NCI-H446 (cell line): Measurements from ENCODE around the gene NEDD9.

Source experiments
- DNase-seq, 2 experiments: peaks; one replicate each; lab custom pipeline; 2025; lab: John Stamatoyannopoulos, UW

The NEDD9 gene

DNA sequence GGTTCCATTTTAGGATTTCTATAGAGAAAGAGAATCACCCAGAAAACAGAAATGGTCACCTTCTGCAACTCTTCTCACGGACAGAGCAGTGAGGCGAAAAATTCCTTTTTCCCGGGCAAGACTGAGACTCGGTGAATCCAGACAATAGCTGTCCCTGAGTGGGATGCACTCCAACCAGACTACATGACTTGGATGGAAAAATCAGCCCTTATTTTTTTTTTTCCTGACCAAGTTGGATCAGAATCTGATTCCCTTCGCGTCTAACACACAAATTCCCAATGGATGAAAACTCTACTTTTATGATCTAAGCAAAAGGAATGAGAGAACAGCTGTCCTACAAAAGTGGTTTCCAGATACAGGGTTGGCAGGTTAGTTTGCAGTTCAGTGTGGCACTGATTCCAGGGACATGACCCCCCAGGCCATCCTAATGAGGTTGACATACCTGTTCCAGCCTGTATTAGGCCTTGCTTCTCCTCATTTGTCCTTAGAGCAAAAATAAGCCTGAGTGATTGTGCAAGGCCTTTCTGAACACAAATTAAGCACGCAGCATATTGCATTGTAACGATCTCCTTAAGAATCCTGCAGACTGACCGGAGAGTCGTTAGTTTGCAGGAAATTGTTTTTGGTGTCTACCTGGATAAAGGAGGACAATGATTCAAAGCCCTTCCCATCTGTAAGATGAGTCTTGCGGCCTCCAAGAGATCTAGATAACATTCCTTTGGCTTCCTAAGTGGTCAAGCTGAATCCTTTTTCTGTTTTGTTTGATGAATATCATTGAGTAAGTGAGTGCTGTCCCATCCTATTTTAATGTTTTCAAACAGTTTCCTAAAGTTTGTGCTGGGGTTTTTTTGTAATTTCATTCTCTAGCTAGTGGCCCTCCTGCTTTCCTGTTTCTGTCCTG, 1.5 kb upstream of the NEDD9 start:
- DNase-seq: no peak

DNA sequence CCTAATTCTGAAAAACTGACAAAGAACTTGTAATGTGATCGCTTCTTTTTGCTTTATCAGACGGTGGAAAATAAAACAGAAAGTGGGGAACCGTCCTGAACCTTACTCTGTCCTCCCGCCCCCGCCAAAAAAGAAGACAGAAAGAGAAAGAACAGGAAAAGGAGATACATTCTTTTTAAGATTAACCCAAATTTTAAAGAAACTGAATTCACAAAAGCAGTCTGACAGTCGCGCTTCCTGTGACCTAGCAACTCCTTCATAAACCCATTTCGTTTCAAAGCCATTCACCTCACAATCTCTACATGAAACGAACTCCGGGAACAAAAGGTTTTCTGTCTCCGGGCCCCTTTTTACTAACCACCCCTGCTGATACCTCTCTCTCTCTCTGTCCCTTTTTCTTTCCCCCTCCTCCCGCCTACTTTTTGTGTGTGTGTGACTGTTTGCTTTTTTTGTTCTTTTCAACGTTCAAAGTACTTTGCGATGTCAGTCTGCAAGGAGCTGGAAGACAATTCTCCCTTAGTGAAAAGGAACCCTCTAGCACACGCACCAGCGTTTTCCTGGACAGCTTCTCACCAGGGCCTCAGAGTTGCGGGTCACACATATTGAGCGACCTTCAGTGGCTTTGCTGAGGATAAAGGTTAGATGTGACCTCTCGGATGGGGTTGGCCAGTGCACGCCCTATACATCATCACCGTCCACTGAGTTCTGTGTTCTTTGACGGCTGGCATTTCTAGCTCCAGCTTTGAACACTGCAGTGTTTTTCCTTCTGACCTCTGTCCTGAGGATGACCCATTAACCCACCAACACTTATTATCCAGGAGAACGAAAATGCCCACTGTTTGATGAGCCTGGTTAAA, 530 bp upstream of the NEDD9 start:
- DNase-seq: no peak

GRCh38 chr6:11231564-11232192, 790 bp downstream of the NEDD9 start:
- no peak for DNase-seq

DNA sequence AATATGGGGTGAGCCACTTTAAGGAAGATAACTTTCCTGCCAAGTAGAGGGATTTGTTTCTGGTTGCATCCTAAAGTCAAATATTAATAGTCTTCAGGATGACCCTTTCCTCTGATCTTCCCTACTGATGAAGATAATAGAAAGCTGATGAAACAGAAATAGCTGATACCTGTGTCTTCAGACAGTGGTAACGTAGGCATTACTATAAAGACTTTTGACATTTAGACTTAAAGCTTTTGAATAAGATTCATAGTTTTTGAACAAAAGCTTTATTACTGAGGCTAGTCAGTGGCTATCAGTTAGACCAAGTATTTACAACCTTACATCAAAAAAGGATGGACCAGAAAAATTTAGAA, 1.4 kb downstream of the NEDD9 start:
- DNase-seq: no peak

GRCh38 chr6:11230158-11231107, 2.0 kb downstream of the NEDD9 start:
- DNase-seq: no peak

DNA sequence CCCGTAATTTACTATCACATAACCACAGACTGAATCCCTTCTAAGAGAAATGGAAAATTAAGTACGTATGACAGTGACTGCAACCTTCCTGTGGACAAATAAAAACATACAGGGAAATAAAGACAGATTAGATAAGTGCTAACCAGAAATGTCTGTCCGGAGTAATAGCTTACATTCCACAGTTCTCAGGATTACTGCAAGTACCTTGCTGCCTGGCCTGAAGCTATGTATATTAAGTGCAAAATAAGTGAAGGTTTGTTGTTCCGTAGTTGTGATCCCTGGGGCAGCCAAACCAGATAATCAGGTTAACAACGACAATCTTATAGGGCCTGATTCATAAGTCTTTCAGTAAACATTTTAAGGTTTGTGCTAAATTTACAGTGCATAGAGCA, 2.8 kb downstream of the NEDD9 start:
- no peak for DNase-seq

DNA sequence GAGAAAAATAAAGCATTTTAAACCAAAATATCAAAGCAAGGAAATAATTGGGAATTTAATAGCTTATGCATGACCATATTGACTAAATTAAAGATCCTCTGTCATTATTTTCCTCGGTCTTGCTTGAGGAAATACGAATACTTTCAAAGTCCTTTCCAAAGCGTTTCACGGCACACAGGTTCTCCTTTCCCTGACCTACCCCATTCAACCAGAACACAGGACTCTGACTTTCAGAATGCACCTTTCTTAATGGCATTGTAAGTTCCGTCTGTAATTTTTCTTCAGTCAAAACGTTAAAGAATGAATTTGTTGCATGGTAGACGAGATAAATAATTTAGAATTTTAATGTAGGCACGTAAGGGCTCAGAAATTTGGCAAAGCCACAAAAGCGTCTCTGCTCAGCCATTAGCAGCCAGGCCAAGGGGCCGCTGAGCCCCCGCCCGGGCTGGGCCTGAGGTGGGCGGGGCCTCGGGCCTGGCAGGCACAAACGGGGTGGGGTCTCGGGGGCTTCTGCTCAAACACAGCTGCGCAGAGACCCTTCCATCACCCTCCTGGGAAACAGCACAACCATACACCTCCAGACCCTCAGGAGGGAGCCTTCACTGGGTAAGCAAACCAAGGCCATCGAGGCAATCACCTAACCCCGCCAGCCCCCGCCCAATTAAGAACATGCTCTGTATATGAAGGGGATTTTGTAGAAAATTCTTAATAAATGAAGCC, 3.4 kb downstream of the NEDD9 start:
- no peak for DNase-seq

DNA sequence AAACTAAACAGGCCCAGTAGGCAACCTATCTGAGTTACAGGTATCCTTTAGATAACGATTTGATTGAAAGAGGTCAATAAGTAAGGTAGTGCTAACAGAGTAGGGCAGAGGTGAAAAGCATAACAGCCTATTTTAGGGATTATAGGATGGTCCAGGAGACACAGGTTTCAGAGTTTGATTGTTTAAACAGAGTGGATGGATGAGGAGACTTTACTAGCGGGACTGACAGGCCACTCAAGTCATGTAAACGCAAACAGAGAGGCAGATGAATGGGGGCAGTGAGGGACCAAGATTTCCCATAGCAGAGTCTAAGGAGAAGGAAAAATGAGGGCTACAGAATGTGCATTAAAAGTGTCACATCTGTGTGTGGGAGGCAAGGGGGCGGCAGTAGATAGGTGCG, 4.8 kb downstream of the NEDD9 start:
- DNase-seq: no peak

DNA sequence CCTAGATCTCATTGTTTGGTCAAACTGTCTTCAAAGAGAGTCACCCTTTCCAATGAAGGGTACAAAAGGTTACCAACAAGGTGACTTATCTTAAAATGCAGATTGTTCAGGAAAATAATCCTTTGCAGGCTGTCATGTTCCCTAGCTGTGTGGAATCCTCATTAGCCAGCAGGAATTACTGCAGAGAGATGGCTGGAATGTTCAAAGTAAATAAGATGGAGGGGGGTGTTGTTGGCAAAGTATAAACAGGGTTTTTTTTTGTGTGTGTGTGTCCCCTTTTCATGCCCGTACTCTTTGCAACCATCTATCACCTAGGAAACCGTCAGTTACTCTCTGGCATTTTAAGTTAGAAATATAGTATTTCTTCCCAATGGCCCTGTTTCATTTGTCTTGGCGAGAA, 6.5 kb downstream of the NEDD9 start:
- DNase-seq: no peak

DNA sequence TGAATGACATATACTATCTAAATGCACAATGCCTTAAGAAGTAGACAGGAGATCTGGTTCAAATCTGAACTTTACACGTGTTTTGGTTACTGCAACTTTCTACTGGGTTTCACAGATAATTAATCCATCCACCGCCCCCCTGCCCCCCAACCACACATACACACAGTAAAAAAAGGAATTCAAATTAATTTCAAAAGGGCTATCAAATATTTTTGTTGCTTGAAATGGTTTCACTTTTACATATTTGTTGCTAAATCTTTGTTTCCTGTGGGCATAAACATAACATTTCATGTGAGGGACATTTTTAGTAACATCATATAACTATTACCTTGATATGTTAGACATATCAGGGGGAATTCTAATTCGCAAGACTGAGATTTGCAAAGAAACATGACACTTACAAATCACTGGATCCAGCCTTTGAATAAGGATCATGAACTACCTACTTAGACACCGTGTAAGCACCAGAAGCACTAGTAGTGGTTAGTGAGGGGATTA, 7.5 kb downstream of the NEDD9 start:
- DNase-seq: no peak

DNA sequence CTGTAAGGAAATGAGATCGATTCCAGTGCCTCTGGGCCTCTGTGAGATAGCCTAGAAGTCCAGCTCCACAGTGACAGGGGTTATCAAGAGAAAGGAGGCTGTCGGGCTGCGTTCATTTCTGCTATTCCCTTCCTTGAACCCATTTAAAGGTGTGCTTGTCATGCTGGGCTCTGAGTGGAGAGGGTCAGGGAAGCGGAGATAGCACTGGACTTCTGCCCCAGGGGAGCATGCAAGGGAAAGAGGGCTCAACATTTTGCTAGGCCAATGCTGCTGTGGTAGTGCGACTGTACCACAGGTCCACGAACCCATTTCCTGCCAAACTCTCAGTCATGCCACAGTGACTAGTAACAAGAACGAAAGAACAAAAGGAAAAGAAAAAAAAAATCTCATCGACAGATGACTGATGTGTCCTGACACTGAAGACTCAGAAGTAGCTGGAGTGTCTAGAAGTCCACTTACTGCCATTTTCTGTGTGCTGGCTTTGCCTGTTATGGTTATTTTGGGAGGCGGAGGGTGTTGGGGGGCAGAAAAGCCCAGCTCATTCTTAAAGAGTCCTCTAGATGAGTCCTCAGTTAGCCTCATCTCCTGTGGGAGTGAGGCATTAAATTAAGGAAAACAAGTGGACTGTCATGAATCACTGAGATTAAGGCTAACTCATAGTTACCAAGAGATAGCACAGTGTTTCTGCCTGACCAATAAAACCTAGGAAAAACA, 8.1 kb downstream of the NEDD9 start:
- DNase-seq: no peak

DNA sequence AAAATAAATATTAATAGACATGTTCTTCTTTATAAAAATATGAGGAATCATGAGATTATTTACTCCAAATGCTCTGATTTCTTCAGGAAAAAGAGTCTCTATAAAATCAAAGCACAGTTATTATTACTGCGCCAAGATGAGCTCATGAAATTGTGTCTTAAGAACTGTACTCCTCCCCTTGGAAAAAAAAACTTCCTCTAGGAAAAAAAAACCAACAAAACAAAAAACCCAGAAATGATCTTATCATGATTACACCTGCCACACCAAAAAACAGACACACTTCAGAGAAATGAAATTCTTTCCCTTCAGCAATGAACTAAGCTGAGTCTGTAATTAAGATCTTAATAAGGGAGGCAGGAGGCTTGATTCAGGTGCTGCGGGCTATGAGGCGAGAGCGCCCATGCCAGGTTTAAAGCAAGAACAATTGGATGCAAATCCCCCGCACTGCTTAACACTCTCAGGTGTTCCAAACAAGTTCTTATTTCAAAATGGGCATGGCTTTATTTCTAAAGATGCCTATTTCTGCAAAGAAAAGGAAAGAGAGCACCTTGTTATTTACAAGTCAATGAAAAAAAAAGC, 9.1 kb downstream of the NEDD9 start:
- DNase-seq: no peak

- DNase-seq: no peak
Measured at GRCh38 chr6:11222385-11223277, 9.8 kb downstream of the NEDD9 start.

DNA sequence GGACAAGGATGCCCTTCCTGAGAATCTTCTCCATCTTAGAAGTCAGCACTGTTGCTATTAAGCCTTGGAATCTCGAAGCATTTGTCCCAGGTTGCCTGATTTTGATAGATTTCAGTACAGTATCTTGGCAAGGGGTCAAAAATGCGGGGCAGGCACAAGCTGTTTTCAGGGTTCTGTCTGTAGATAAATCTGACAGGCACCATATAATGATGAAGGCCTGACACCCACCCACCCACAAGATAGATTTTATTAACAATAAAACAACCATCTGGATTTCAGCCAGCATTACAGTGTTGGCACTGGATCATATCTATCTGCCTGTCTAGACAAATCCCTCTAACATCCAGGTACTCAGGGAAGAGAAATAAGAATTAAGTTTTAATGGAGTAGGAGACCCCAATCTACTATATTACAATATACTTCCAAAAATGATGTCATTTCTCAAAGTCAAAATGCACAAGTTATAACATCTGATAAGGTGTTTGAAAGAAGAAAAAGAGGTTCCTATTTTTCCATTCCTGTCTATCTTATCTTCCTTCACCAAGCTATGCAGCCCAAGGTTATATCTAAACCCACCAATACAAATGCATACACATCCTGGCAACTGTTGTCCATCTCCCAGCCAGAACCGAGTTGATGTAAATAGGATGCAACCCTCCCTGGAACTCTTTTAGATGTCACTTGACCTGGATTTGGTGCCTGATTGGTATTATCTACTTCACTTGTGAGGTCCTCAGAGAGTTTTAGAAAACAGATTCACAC, 10.7 kb downstream of the NEDD9 start:
- no peak for DNase-seq

DNA sequence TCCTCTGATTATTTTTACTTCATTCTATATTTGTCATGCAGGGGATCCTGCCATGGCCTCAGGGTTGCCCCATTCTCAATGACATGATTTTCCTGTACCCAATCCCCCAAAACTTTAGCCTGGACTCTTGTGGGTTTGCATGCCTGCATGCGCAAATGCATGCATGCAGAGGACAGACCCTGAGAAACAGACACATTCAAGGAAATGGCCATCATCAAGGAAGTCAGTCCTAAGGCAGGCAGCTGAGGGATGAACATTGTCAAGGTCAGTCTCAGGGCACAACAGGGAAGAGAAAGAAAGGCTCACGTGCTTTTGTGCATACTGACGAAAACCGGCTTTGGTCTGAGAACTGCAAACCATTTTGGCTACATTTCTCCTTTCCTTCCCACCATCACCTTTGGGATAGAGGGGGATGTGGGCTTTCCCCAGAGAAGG, 13.1 kb downstream of the NEDD9 start:
- no peak for DNase-seq

- DNase-seq: no peak
Measured at GRCh38 chr6:11218538-11219399, 13.7 kb downstream of the NEDD9 start.

DNA sequence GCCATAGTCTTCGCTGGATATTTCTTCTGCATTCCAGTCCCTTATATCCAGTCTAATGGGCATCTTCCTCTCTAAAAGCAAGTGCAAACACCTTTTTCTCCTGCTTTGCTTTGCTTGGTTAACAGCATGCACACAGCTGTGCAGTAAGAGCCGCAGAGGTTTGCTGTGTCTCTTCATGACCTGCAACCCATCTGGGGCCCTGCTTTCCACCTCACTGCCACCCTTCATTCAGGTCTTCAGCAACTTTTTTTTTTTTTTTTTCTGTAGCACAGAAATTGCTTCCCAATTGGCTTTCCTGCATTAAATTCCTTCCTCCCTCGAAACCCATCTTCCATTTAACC, 14.4 kb downstream of the NEDD9 start:
- no peak for DNase-seq
